B cell (primary cell): ENCODE results near the gene PPP2R5C. TPM values are rescaled to one million over a fixed set of nuclear protein-coding genes. Genes with fewer than 3 reads are reported as not detected.

Experiments used
- ATAC-seq: fragments of 200-7000 bp; cut with Tn5 transposase; one replicate; pipeline ENCODE4 v1.10.0; 2021; ENCODE audit warnings: low read depth, mild to moderate bottlenecking, moderate number of reproducible peaks, moderate library complexity
- CTCF ChIA-PET: fragments of 350-600 bp; sonication (Branson Sonifier 250); formaldehyde crosslinking; loops from one replicate; lab custom pipeline; 2021; ENCODE audit warnings: antibody characterized with exemption, inconsistent platforms; lab: Charles Lee
- POLR2A ChIA-PET: fragments of 350-600 bp; sonication (Branson Sonifier 250); formaldehyde crosslinking; loops from one replicate; lab custom pipeline; 2021; ENCODE audit warnings: antibody characterized with exemption; lab: Charles Lee
- DNase-seq: peaks from one replicate; pipeline ENCODE4 v3.0.0; 2013
- H2AFZ ChIP-seq: 2 replicates; pipeline ENCODE4 v1.6.1; 2012; ENCODE audit warnings: mild to moderate bottlenecking, low read depth, low read length; ENCODE audit not compliant: insufficient read depth, poor library complexity, severe bottlenecking
- H3K27ac ChIP-seq, 2 donors: 1 replicate in 1 of 2; 2 replicates in 1 of 2; pipeline ENCODE4 v1.5.1; 2012 to 2013; ENCODE audit warnings: low read length in 2 of 2, mild to moderate bottlenecking in 2 of 2, moderate library complexity in 1 of 2
- H3K27me3 ChIP-seq, 4 experiments: fragments of 200-600 bp in 1 of 4; sonication (generic) in 1 of 4; replicated peaks in 1 of 4; 1 replicate in 2 of 4; 2 replicates in 2 of 4; pipeline versions ENCODE4 v1.6.1 to v1.7.0; 2013 to 2016; ENCODE audit warnings: low read length in 3 of 4, mild to moderate bottlenecking in 2 of 4, mixed read lengths in 1 of 4, moderate library complexity in 1 of 4; ENCODE audit not compliant: insufficient read depth in 4 of 4, control insufficient read depth in 3 of 4; ENCODE audit errors: control extremely low read depth in 1 of 4
- H3K36me3 ChIP-seq, 2 experiments: replicated peaks in 1 of 2; 1 replicate in 1 of 2; 2 replicates in 1 of 2; pipeline versions ENCODE4 v1.6.1 to v1.7.1; 2013; ENCODE audit warnings: low read length in 1 of 2; ENCODE audit not compliant: insufficient read depth in 2 of 2, control insufficient read depth in 1 of 2; ENCODE audit errors: control extremely low read depth in 1 of 2, extremely low read depth in 1 of 2
- H3K4me1 ChIP-seq, 2 donors: fragments of 200-600 bp in 1 of 2; sonication (generic) in 1 of 2; 1 replicate in 1 of 2; 2 replicates in 1 of 2; pipeline versions ENCODE4 v1.5.1 to v1.6.1; 2013 to 2017; ENCODE audit warnings: low read length in 2 of 2; ENCODE audit not compliant: control insufficient read depth in 2 of 2, insufficient read depth in 2 of 2
- H3K4me2 ChIP-seq: replicated peaks from 2 replicates; pipeline ENCODE3; 2012; ENCODE audit warnings: mild to moderate bottlenecking, low read depth, low read length; ENCODE audit not compliant: poor library complexity, severe bottlenecking
- H3K4me3 ChIP-seq, 5 experiments: fragments of 200-600 bp in 1 of 5; sonication (generic) in 1 of 5; 1 replicate in 3 of 5; 2 replicates in 2 of 5; pipeline versions ENCODE4 v1.5.1 to v1.7.0; 2011 to 2016; ENCODE audit warnings: low read length in 4 of 5, mild to moderate bottlenecking in 4 of 5, low read depth in 2 of 5, control low read depth in 1 of 5, moderate library complexity in 1 of 5; ENCODE audit not compliant: insufficient read depth in 1 of 5; ENCODE audit errors: control extremely low read depth in 1 of 5, extremely low read depth in 1 of 5
- H3K79me2 ChIP-seq: fragments of 200-600 bp; sonication (generic); one replicate; pipeline ENCODE4 v1.6.0; 2016; ENCODE audit warnings: low read length; ENCODE audit not compliant: control insufficient read depth, insufficient read depth
- H3K9ac ChIP-seq: fragments of 200-600 bp; sonication (generic); 2 replicates; pipeline ENCODE4 v1.6.1; 2017; ENCODE audit warnings: mild to moderate bottlenecking, low read length, moderate library complexity
- H3K9me3 ChIP-seq, 3 donors: one replicate each; pipeline versions ENCODE4 v1.6.1 to v1.7.1; 2013; ENCODE audit warnings: low read length in 2 of 3; ENCODE audit not compliant: control insufficient read depth in 2 of 3, insufficient read depth in 1 of 3; ENCODE audit errors: control extremely low read depth in 1 of 3
- H4K20me1 ChIP-seq: 2 replicates; pipeline ENCODE4 v1.6.0; 2012; ENCODE audit warnings: mild to moderate bottlenecking, low read length; ENCODE audit not compliant: insufficient read depth, control insufficient read depth, poor library complexity, severe bottlenecking
- H3K27ac Mint-ChIP-seq: one replicate; pipeline ENCODE4 v1.8.0; 2021; ENCODE audit warnings: mixed read lengths
- H3K27me3 Mint-ChIP-seq: one replicate; pipeline ENCODE4 v1.8.0; 2021; ENCODE audit warnings: mixed read lengths
- H3K4me1 Mint-ChIP-seq: one replicate; pipeline ENCODE4 v1.8.0; 2021; ENCODE audit warnings: mixed read lengths
- H3K4me3 Mint-ChIP-seq: one replicate; pipeline ENCODE4 v1.8.0; 2021; ENCODE audit warnings: mixed read lengths
- H3K9me3 Mint-ChIP-seq: one replicate; pipeline ENCODE4 v1.8.0; 2022; ENCODE audit warnings: mixed read lengths; ENCODE audit not compliant: insufficient read depth
- CTCF ChIP-seq: fragments of 200-600 bp; IDR thresholded peaks from one replicate; pipeline ENCODE4 v1.8.0; 2022; ENCODE audit warnings: antibody characterized with exemption, mild to moderate bottlenecking
- EZH2 ChIP-seq: IDR thresholded peaks from 2 replicates; pipeline ENCODE4 v1.6.1; 2012; ENCODE audit warnings: borderline replicate concordance, low read depth, mild to moderate bottlenecking, moderate library complexity, low read length; ENCODE audit not compliant: insufficient read depth, poor library complexity, severe bottlenecking
- WGBS: methylation state at CpG from one replicate; pipeline ENCODE4 v1.1.5; 2013; ENCODE audit warnings: missing lambda C conversion rate; ENCODE audit not compliant: insufficient coverage; 5-methylcytosine and 5-hydroxymethylcytosine counted together
- intact Hi-C: fragments of 100-400 bp; cut with micrococcal nuclease; formaldehyde crosslinking; loops from one replicate; pipeline ENCODE4 v1.10.0; 2022
- polyA plus RNA-seq: library from polyadenylated mRNA; depleted of rRNA; stranded (reverse); fragments of >200 nt; gene quantifications from 2 replicates; pipeline ENCODE4 v1.2.3, GENCODE V29; 2012
- total RNA-seq, 2 donors: library from RNA; stranded (reverse); fragments of 120-200 nt in 1 of 2; gene quantifications; 1 replicate in 1 of 2; 2 replicates in 1 of 2; pipeline versions ENCODE4 v1.2.3 to v1.2.4, GENCODE V29; 2013 to 2022

Gene PPP2R5C
- total and polyA plus RNA-seq, 2 donors (not counting 1 experiment from before 2014, with no cell fraction given) = 91.7 to 330 TPM

- ChIA-PET CTCF (interaction anchor here (1.0 to 8.4 kb wide), 13 partner anchors 9 to 138 kb away, joined by 3 to 190 read pairs (median 6); no protein-coding TSS in a partner anchor), POLR2A (interaction anchor here (0.7 to 3.4 kb wide), 4 partner anchors 21 to 84 kb away, joined by 3 to 20 read pairs (median 6); no protein-coding TSS in a partner anchor)
- H3K4me3 Mint-ChIP-seq = peak overlapping the region; percentile 36
- intact Hi-C loops = no loop called here
- WGBS = 60% methylated on average over 1 of the region's 2 CpGs
- H3K27ac Mint-ChIP-seq = peak overlapping the region; percentile 27
- Histone ChIP-seq H3K4me2 (peak overlapping the region; percentile 51), H3K36me3 (peaks cover 0 to 5% of the 10 kb centered on the region in 2 experiments), H4K20me1 (peaks cover 70% of the 10 kb centered on the region), H3K4me3 (no peak overlapping the region), H3K9me3 (no peaks in the 10 kb centered on the region), H3K27ac (no peak overlapping the region), H3K79me2 (peaks cover 88% of the 10 kb centered on the region), H3K27me3 (no peaks in the 10 kb centered on the region), H3K9ac (no peak overlapping the region), H2AFZ (no peak overlapping the region), H3K4me1 (peaks cover 58% of the 10 kb centered on the region in 2 donors)
- no peaks in the 10 kb centered on the region for H3K9me3 Mint-ChIP-seq
- peak; percentile 53 for DNase-seq
- no peak for ATAC-seq
- TF ChIP-seq CTCF (no peak), EZH2 (no peak)
- no peaks in the 10 kb centered on the region for H3K27me3 Mint-ChIP-seq
- peaks cover 82% of the 10 kb centered on the region for H3K4me1 Mint-ChIP-seq
Observed at GRCh38 chr14:101845496-101845895, 84.0 kb downstream of the PPP2R5C start.

GRCh38 chr14:101845896-101846295 is 84.4 kb downstream of the PPP2R5C start:
- H3K9ac ChIP-seq = no peak overlapping the region
- peak overlapping the region; percentile 51 for H3K4me2 ChIP-seq
- H3K36me3 ChIP-seq = peaks cover 0 to 5% of the 10 kb centered on the region in 2 experiments
- Mint-ChIP-seq H3K27ac (peak overlapping the region; percentile 27), H3K27me3 (no peaks in the 10 kb centered on the region), H3K4me1 (peaks cover 82% of the 10 kb centered on the region), H3K4me3 (peak overlapping the region; percentile 36), H3K9me3 (no peaks in the 10 kb centered on the region)
- H3K4me3 ChIP-seq = no peak overlapping the region
- no peak for TF ChIP-seq CTCF
- TF ChIP-seq EZH2 = no peak
- ATAC-seq (no peak), DNase-seq (no peak)
- ChIA-PET CTCF (interaction anchor here (1.2 to 8.4 kb wide), 7 partner anchors 10 to 139 kb away, joined by 3 to 190 read pairs (median 6); no protein-coding TSS in a partner anchor), POLR2A (interaction anchor here (1.2 to 3.4 kb wide), 3 partner anchors 22 to 70 kb away, joined by 3 to 20 read pairs (median 7); no protein-coding TSS in a partner anchor)
- peak overlapping the region in 1 of 2 donors; percentile 0 for H3K27ac ChIP-seq
- no peaks in the 10 kb centered on the region for H3K27me3 ChIP-seq
- no peak overlapping the region for H2AFZ ChIP-seq
- WGBS = 85% methylated on average over 8 of the region's 10 CpGs
- H3K4me1 ChIP-seq = peaks cover 59 to 62% of the 10 kb centered on the region in 2 donors
- intact Hi-C loops = no loop called here
- H3K79me2 ChIP-seq = peaks cover 88% of the 10 kb centered on the region
- H4K20me1 ChIP-seq = peaks cover 74% of the 10 kb centered on the region
- H3K9me3 ChIP-seq = no peaks in the 10 kb centered on the region
